Sigmoid colon (tissue), 4 donors: Measurements from ENCODE around the gene ETS1.

Experiments
- POLR2AphosphoS5 ChIP-seq, 4 donors: sonication (generic); formaldehyde crosslinking; IDR thresholded peaks; one replicate each; pipeline ENCODE4 v1.6.1; 2017; ENCODE audit warnings: antibody characterized with exemption in 4 of 4
- TF ChIP-seq, protein P1 (sequence below), 4 experiments: fragments of 450-650 bp in 3 of 4; fragments of 200-600 bp in 1 of 4; IDR thresholded peaks; one replicate each; pipeline ENCODE4 v1.5.1; 2016 to 2019; ENCODE audit warnings: antibody characterized with exemption in 4 of 4, mild to moderate bottlenecking in 3 of 4, moderate library complexity in 2 of 4

DNA sequence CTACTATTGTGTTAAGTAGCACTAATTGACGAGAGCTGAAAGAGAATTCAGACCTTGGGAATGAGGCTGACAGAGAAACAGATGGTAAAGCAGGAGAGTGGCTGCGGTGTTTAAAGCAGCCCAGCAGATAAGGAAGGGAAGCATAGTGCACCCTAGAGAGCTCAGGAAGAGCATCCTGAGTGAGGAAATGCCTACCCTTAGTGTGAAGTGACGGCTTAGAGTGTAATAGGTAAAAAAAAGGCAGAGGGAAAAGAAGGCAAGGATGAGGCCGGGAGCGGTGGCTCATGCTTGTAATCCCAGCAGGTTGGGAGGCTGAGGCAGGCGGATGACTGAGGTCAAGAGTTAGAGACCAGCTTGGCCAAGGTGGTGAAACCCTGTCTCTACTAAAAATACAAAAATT, 22.4 kb upstream of the ETS1 start:
- no peak for TF ChIP-seq POLR2AphosphoS5 (IDR thresholded peaks at IDR 0.05)
- TF ChIP-seq, protein P1, sequence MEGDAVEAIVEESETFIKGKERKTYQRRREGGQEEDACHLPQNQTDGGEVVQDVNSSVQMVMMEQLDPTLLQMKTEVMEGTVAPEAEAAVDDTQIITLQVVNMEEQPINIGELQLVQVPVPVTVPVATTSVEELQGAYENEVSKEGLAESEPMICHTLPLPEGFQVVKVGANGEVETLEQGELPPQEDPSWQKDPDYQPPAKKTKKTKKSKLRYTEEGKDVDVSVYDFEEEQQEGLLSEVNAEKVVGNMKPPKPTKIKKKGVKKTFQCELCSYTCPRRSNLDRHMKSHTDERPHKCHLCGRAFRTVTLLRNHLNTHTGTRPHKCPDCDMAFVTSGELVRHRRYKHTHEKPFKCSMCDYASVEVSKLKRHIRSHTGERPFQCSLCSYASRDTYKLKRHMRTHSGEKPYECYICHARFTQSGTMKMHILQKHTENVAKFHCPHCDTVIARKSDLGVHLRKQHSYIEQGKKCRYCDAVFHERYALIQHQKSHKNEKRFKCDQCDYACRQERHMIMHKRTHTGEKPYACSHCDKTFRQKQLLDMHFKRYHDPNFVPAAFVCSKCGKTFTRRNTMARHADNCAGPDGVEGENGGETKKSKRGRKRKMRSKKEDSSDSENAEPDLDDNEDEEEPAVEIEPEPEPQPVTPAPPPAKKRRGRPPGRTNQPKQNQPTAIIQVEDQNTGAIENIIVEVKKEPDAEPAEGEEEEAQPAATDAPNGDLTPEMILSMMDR (IDR thresholded peaks at IDR 0.05) = no peak
